Inflammatory macrophage treated with lipopolysaccharide for 1 hour (primary cell): Measurements from ENCODE around the gene NUMBL.
"Not testable (repeated sequence)": the region's sequence is repeated elsewhere in the genome, so short reads cannot be mapped to it uniquely, and the experiment has no call there.

Experiments
- DNase-seq, 2 donors: peaks; one replicate each; pipeline ENCODE4 v3.0.0-alpha.2; 2020 to 2022

NUMBL gene

GRCh38 chr19:40661616-40662015 is 28.8 kb downstream of the NUMBL start:
- DNase-seq, result no peak

GRCh38 chr19:40659566-40659965 is 30.9 kb downstream of the NUMBL start:
- no peak for DNase-seq

GRCh38 chr19:40659116-40659515 is 31.3 kb downstream of the NUMBL start:
- DNase-seq, result no peak

GRCh38 chr19:40658031-40658430 is 32.4 kb downstream of the NUMBL start:
- no peak for DNase-seq

GRCh38 chr19:40655684-40656083 is 34.8 kb downstream of the NUMBL start:
- DNase-seq, result not testable (repeated sequence)

- DNase-seq, result not testable (repeated sequence)
Observed at GRCh38 chr19:40652303-40652702, 38.1 kb downstream of the NUMBL start.

- DNase-seq, result no peak
Observed at GRCh38 chr19:40650749-40651305, 39.6 kb downstream of the NUMBL start.

- DNase-seq, result not testable (repeated sequence)
Observed at GRCh38 chr19:40649903-40650675, 40.4 kb downstream of the NUMBL start.

GRCh38 chr19:40646743-40647254 is 43.7 kb downstream of the NUMBL start:
- no peak for DNase-seq

GRCh38 chr19:40642757-40643305 is 47.6 kb downstream of the NUMBL start:
- no peak for DNase-seq

GRCh38 chr19:40642051-40642706 is 48.3 kb downstream of the NUMBL start:
- DNase-seq, result no peak

GRCh38 chr19:40641281-40641680 is 49.2 kb downstream of the NUMBL start:
- DNase-seq, result no peak

- DNase-seq, result no peak
Observed at GRCh38 chr19:40640744-40641143, 49.7 kb downstream of the NUMBL start.

GRCh38 chr19:40639638-40639982 is 50.8 kb downstream of the NUMBL start:
- no peak for DNase-seq

GRCh38 chr19:40638327-40638726 is 52.1 kb downstream of the NUMBL start:
- DNase-seq, result no peak

GRCh38 chr19:40633207-40633606 is 57.2 kb downstream of the NUMBL start:
- DNase-seq, result no peak

GRCh38 chr19:40632311-40633036 is 58.0 kb downstream of the NUMBL start:
- DNase-seq, result no peak

GRCh38 chr19:40630571-40631160 is 59.8 kb downstream of the NUMBL start:
- DNase-seq, result no peak

GRCh38 chr19:40629346-40629745 is 61.1 kb downstream of the NUMBL start:
- no peak for DNase-seq

- DNase-seq, result no peak
Observed at GRCh38 chr19:40627486-40628279, 62.8 kb downstream of the NUMBL start.

- no peak for DNase-seq
Observed at GRCh38 chr19:40626918-40627317, 63.5 kb downstream of the NUMBL start.
